ENCODE data around the gene MALRD1. TPM values are rescaled to one million over a fixed set of nuclear protein-coding genes. Genes with fewer than 3 reads are reported as not detected.
A peak's percentile ranks its signal among the peaks of the same experiment; 100 is the strongest.

The MALRD1 gene
- total RNA-seq, 4 donors from 2014 or later, result 0.75 to 2.4 (median 0.82) TPM; not detected in 1

- Histone ChIP-seq H3K4me1 (no peaks in the 10 kb centered on the region), H3K36me3 (no peaks in the 10 kb centered on the region), H3K9me3 (no peaks in the 10 kb centered on the region), H3K4me3 (no peak overlapping the region), H3K27ac (no peak overlapping the region), H3K27me3 (no peaks in the 10 kb centered on the region)
- no peak for TF ChIP-seq CTCF (IDR thresholded peaks at IDR 0.05)
- TF ChIP-seq POLR2AphosphoS5 (IDR thresholded peaks at IDR 0.05), result no peak
- TF ChIP-seq EP300 (IDR thresholded peaks at IDR 0.05; ENCODE audit: low read depth), result no peak
- no peak for TF ChIP-seq POLR2A (IDR thresholded peaks at IDR 0.05)
- in situ Hi-C loops (cut with MboI; ENCODE audit: low pct_ligation_motif_present in 1 of 4, low pct_unique_long_range_greater_than_20kb in 1 of 4, low sequenced_read_pairs in 3 of 4), result no loop called here
- no peak for DNase-seq
- intact Hi-C loops (cut with DNase I; ENCODE audit: low total_unique reads), result no loop called here
These were observed 283.7 kb downstream of the MALRD1 start for GRCh38 chr10:19332304-19332703.

- in situ Hi-C loops (cut with MboI; ENCODE audit: low pct_ligation_motif_present in 1 of 4, low pct_unique_long_range_greater_than_20kb in 1 of 4, low sequenced_read_pairs in 3 of 4), result no loop called here
These were observed 285.0 kb downstream of the MALRD1 start for GRCh38 chr10:19333631-19334030.

GRCh38 chr10:19347621-19348020 is 299.0 kb downstream of the MALRD1 start:
- Histone ChIP-seq H3K27ac (no peak overlapping the region), H3K9me3 (no peaks in the 10 kb centered on the region), H3K27me3 (no peaks in the 10 kb centered on the region), H3K36me3 (no peaks in the 10 kb centered on the region), H3K4me3 (no peak overlapping the region), H3K4me1 (no peaks in the 10 kb centered on the region)
- TF ChIP-seq CTCF (IDR thresholded peaks at IDR 0.05) (peak in 1 of 5 experiments; percentile 26), EP300 (IDR thresholded peaks at IDR 0.05; ENCODE audit: low read depth) (no peak), POLR2AphosphoS5 (IDR thresholded peaks at IDR 0.05) (no peak), POLR2A (IDR thresholded peaks at IDR 0.05) (no peak)
- in situ Hi-C loops (cut with MboI; ENCODE audit: low pct_ligation_motif_present in 1 of 4, low pct_unique_long_range_greater_than_20kb in 1 of 4, low sequenced_read_pairs in 3 of 4), result no loop called here
- WGBS, 2 donors (ENCODE audit: low coverage in 1 of 2), result 13% methylated on average over 2 of the region's 2 CpGs
- intact Hi-C loops (cut with DNase I; ENCODE audit: low total_unique reads), result no loop called here
- DNase-seq, result no peak

More at GRCh38 chr10:19333631-19334030, 285.0 kb downstream of the MALRD1 start:
- DNase-seq, result no peak
- Histone ChIP-seq H3K4me1 (no peaks in the 10 kb centered on the region), H3K27me3 (no peaks in the 10 kb centered on the region), H3K27ac (no peak overlapping the region), H3K9me3 (no peaks in the 10 kb centered on the region), H3K36me3 (no peaks in the 10 kb centered on the region), H3K4me3 (no peak overlapping the region)
- no peak for TF ChIP-seq EP300 (IDR thresholded peaks at IDR 0.05; ENCODE audit: low read depth)
- no peak for TF ChIP-seq CTCF (IDR thresholded peaks at IDR 0.05)
- no peak for TF ChIP-seq POLR2A (IDR thresholded peaks at IDR 0.05)
- no peak for TF ChIP-seq POLR2AphosphoS5 (IDR thresholded peaks at IDR 0.05)
- WGBS, 2 donors (ENCODE audit: low coverage in 1 of 2), result 96% methylated on average over 2 of the region's 2 CpGs; no CpG with 5 or more reads in 1 of the 2 donors
- intact Hi-C loops (cut with DNase I; ENCODE audit: low total_unique reads), result no loop called here

- no peak for TF ChIP-seq EP300 (IDR thresholded peaks at IDR 0.05; ENCODE audit: low read depth)
- TF ChIP-seq POLR2AphosphoS5 (IDR thresholded peaks at IDR 0.05), result no peak
- TF ChIP-seq CTCF (IDR thresholded peaks at IDR 0.05), result no peak
- TF ChIP-seq POLR2A (IDR thresholded peaks at IDR 0.05), result no peak
- WGBS, 2 donors (ENCODE audit: low coverage in 1 of 2), result 56 to 62% methylated on average over 2 of the region's 2 CpGs
- no peak for DNase-seq
- no peak overlapping the region for H3K27ac ChIP-seq
- H3K9me3 ChIP-seq, result peaks cover 0 to 3% of the 10 kb centered on the region in 2 donors
- H3K36me3 ChIP-seq, result no peaks in the 10 kb centered on the region
- no peaks in the 10 kb centered on the region for H3K27me3 ChIP-seq
- H3K4me3 ChIP-seq, result no peak overlapping the region
- no peaks in the 10 kb centered on the region for H3K4me1 ChIP-seq
- in situ Hi-C loops (cut with MboI; ENCODE audit: low pct_ligation_motif_present in 1 of 4, low pct_unique_long_range_greater_than_20kb in 1 of 4, low sequenced_read_pairs in 3 of 4) (no loop called here), intact Hi-C loops (cut with DNase I; ENCODE audit: low total_unique reads) (no loop called here)
These were observed 318.6 kb downstream of the MALRD1 start for GRCh38 chr10:19367176-19367575.
